Uterus (tissue), 4 donors: Measurements from ENCODE around the gene STOX1. TPM values are rescaled to one million over a fixed set of nuclear protein-coding genes. Genes with fewer than 3 reads are reported as not detected.
A peak's percentile ranks its signal among the peaks of the same experiment; 100 is the strongest.

ENCODE experiments used
- DNase-seq, 2 donors: peaks; one replicate each; pipeline ENCODE4 v3.0.0-alpha.2; 2019 to 2020
- H3K27ac ChIP-seq, 2 donors: fragments of 200-600 bp; sonication (generic); 1 replicate in 1 of 2; 2 replicates in 1 of 2; pipeline ENCODE4 v1.5.1; 2016 to 2018
- H3K27me3 ChIP-seq, 2 donors: fragments of 200-600 bp; sonication (generic); one replicate each; pipeline ENCODE4 v1.5.1; 2018 to 2019; ENCODE audit warnings: control low read depth in 1 of 2
- H3K36me3 ChIP-seq, 2 donors: fragments of 200-600 bp; sonication (generic); one replicate each; pipeline ENCODE4 v1.5.1; 2019; ENCODE audit warnings: control low read depth in 1 of 2
- H3K4me1 ChIP-seq, 2 donors: fragments of 200-600 bp; sonication (generic); one replicate each; pipeline ENCODE4 v1.5.1; 2018 to 2019; ENCODE audit warnings: control low read depth in 1 of 2
- H3K4me3 ChIP-seq, 2 donors: fragments of 200-600 bp; sonication (generic); 1 replicate in 1 of 2; 2 replicates in 1 of 2; pipeline ENCODE4 v1.5.1; 2018 to 2019; ENCODE audit warnings: mild to moderate bottlenecking in 1 of 2
- H3K9me3 ChIP-seq, 2 donors: fragments of 200-600 bp; sonication (generic); one replicate each; pipeline ENCODE4 v1.5.1; 2019; ENCODE audit warnings: control low read depth in 1 of 2
- POLR2A ChIP-seq, 2 donors: fragments of 450-650 bp; IDR thresholded peaks; one replicate each; pipeline ENCODE4 v1.6.1; 2016; ENCODE audit warnings: antibody characterized with exemption in 2 of 2, mild to moderate bottlenecking in 1 of 2, moderate library complexity in 1 of 2
- intact Hi-C: fragments of 100-400 bp; cut with DNase I; formaldehyde crosslinking; loops from one replicate; pipeline ENCODE4 v1.15.1; 2023; ENCODE audit warnings: low total_unique reads
- total RNA-seq, 4 donors: library from RNA; depleted of rRNA in 3 of 4; stranded (reverse); fragments of >200 nt in 3 of 4; gene quantifications; one replicate each; pipeline versions ENCODE4 v1.1.0 to v1.2.4, GENCODE V29; 2014 to 2023
- TF ChIP-seq, protein P1 (sequence below), 4 experiments: fragments of 200-600 bp in 2 of 4; fragments of 450-650 bp in 2 of 4; sonication (generic) in 2 of 4; IDR thresholded peaks; one replicate each; pipeline ENCODE4 v1.5.1; 2016 to 2019; ENCODE audit warnings: antibody characterized with exemption in 4 of 4, mild to moderate bottlenecking in 2 of 4, moderate library complexity in 1 of 4
- donor health status: DM: yes; HTN: yes; CAD: no.

The STOX1 gene
- total RNA-seq, 4 donors from 2014 or later, result 0.51 to 7.7 (median 4.2) TPM; not detected in 1

DNA sequence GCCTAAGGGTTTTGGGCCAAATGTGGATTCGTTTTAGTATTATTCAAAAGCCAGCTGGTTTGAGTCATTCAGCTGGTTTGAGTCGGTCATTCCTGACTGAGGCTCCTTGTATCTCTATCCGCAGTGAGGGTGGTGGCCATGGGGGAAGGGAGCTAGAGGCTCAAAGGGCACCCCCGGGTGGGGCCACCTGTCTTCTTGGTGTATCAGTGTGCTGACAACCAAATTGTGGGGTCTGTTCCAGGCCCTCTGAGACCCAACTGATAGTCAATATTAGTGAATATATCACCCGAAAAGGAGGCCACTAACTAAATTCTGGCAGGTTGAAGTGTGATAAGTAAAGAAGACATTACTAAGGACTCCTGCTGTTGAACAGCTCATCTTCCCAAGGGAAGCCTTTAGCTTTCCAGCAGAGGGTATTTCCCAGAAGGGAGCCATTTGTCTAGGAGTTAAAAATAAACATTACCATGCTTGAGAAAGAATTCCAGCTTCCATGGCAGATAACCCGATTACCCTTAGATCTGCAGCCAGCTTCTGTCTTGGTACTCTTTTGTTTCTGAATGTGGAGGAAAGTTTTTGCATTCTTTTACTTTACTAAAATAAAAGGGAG is 43.9 kb downstream of the STOX1 start:
- H3K27ac ChIP-seq, result peak overlapping the region; percentile 61 to 64
- no peaks in the 10 kb centered on the region for H3K27me3 ChIP-seq
- H3K9me3 ChIP-seq, result no peaks in the 10 kb centered on the region
- TF ChIP-seq, protein P1, sequence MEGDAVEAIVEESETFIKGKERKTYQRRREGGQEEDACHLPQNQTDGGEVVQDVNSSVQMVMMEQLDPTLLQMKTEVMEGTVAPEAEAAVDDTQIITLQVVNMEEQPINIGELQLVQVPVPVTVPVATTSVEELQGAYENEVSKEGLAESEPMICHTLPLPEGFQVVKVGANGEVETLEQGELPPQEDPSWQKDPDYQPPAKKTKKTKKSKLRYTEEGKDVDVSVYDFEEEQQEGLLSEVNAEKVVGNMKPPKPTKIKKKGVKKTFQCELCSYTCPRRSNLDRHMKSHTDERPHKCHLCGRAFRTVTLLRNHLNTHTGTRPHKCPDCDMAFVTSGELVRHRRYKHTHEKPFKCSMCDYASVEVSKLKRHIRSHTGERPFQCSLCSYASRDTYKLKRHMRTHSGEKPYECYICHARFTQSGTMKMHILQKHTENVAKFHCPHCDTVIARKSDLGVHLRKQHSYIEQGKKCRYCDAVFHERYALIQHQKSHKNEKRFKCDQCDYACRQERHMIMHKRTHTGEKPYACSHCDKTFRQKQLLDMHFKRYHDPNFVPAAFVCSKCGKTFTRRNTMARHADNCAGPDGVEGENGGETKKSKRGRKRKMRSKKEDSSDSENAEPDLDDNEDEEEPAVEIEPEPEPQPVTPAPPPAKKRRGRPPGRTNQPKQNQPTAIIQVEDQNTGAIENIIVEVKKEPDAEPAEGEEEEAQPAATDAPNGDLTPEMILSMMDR (IDR thresholded peaks at IDR 0.05), result no peak
- TF ChIP-seq POLR2A (IDR thresholded peaks at IDR 0.05), result no peak
- intact Hi-C loops, result no loop called here
- DNase-seq, result peak in 1 of 2 donors; percentile 15
- H3K4me1 ChIP-seq, result no peaks in the 10 kb centered on the region
- no peak overlapping the region for H3K4me3 ChIP-seq
- H3K36me3 ChIP-seq, result no peaks in the 10 kb centered on the region

DNA sequence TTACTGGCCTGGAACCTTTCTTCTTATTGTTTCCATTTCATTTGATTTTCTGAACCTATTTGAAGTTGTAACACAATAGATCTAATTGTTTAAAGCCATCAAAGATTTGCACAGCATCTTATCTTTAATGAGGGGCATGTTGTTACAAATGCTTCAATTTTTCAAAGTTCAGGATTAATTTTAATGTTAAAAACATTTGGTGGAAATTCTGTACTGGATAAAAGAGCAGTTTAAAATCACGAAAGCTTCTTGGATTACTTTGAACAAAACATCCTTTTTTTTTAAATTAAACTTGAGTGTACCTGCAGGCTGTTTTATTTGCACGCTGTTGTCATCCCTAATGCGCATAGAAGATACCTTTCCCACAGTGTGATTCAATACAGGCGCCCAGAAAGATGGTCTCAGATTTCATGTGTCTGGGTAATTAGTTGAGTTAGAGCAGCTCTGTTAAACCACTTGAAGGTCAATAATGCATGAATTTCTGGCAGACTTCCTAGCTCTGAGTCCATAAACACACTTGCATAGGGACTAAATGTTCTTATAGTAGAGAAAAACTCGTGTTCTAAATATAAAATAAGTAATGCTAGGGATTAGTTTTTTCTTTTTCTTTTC is 44.5 kb downstream of the STOX1 start:
- Histone ChIP-seq H3K27ac (peak overlapping the region in 1 of 2 donors; percentile 61), H3K9me3 (no peaks in the 10 kb centered on the region), H3K36me3 (no peaks in the 10 kb centered on the region), H3K4me1 (no peaks in the 10 kb centered on the region), H3K4me3 (no peak overlapping the region), H3K27me3 (no peaks in the 10 kb centered on the region)
- peak in 1 of 2 donors; percentile 17 for DNase-seq
- intact Hi-C loops, result no loop called here
- TF ChIP-seq, protein P1 (IDR thresholded peaks at IDR 0.05), result no peak
- TF ChIP-seq POLR2A (IDR thresholded peaks at IDR 0.05), result no peak

DNA sequence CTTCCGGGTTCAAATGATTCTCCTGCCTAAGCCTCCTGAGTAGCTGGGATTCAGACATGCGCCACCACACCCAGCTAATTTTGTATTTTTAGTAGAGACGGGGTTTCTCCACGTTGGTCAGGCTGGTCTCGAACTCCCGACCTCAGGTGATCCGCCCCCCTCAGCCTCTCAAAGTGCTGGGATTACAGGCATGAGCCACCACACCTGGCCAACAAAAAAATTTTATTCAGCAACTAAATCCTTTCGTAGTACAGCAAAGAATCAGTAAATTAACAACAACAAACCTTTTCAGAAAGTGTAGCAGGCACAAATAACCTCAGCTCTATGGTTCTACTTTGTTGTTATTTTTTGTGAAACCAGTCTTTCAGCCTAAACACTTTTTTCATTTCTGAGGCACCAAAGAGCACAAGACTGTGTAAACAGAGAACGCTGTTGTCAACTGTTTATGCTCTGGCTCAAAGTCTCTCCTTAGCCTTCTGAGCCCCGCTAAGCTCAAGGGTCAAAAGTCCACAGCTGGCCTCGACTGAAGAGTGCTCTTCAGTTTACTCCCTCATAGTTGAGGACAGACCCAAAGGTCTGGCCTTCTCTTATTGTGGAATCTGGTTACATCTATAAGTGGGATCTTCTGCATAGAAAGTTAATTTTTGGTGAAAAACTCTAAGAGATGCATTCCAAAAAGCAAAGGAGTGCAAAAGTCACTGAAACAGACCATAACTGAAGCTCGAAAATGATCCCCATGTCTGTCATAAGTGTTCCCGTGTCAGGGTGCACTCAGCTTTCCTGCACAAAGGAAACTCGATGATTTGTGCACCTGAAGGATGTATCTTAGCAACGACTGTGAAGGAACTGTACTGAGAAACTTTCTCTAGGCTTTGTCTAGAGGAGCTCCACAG is 49.2 kb downstream of the STOX1 start:
- Histone ChIP-seq H3K4me1 (no peaks in the 10 kb centered on the region), H3K27ac (no peak overlapping the region), H3K9me3 (no peaks in the 10 kb centered on the region), H3K27me3 (no peaks in the 10 kb centered on the region), H3K36me3 (no peaks in the 10 kb centered on the region), H3K4me3 (no peak overlapping the region)
- TF ChIP-seq, protein P1 (IDR thresholded peaks at IDR 0.05), result no peak
- TF ChIP-seq POLR2A (IDR thresholded peaks at IDR 0.05), result no peak
- intact Hi-C loops, result no loop called here
- no peak for DNase-seq

DNA sequence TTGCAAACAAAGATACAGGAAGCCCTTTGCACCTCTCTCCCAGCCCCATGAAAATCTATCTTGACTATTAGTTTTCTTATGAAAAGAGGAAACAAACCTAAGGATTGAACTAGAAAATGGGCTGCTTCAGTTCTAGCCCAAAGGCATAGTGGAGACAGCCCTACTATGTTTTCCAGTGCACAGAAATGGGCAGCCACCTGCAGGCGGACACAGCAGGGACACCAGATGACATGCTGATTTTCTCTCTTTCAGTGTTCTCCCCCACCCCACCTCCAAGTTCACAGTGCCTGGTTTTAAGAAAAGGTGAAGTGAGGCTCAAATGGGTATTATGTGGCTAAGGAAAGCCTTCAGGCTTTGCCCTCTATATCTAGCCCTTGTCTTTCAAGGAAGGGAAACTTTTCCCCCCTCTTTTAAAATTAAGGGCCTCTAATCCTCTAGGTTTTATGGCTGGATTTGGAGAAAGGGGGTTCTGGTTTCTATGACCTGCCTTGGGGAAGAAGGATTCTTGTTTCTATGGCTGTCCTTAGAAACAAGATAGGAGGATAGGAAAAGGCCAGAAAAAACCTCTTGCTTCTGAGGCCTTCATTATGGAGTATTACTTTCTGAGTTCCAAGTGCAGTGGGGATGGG is 50.3 kb downstream of the STOX1 start:
- TF ChIP-seq, protein P1 (IDR thresholded peaks at IDR 0.05), result no peak
- TF ChIP-seq POLR2A (IDR thresholded peaks at IDR 0.05), result no peak
- Histone ChIP-seq H3K9me3 (no peaks in the 10 kb centered on the region), H3K36me3 (no peaks in the 10 kb centered on the region), H3K27ac (no peak overlapping the region), H3K4me3 (no peak overlapping the region), H3K4me1 (no peaks in the 10 kb centered on the region), H3K27me3 (no peaks in the 10 kb centered on the region)
- intact Hi-C loops, result no loop called here
- DNase-seq, result no peak
